Fibroblast of gingiva (primary cell): ENCODE measurements around the gene ITGA11.

Experiments
- DNase-seq: peaks from one replicate; pipeline ENCODE4 v3.0.0-alpha.2; 2011; ENCODE audit warnings: low read depth

ITGA11 gene

GRCh38 chr15:68352401-68353062, 79.4 kb downstream of the ITGA11 start:
- DNase-seq: peak; percentile 97

- DNase-seq: no peak
These were observed 82.8 kb downstream of the ITGA11 start for GRCh38 chr15:68349151-68349550.

DNA sequence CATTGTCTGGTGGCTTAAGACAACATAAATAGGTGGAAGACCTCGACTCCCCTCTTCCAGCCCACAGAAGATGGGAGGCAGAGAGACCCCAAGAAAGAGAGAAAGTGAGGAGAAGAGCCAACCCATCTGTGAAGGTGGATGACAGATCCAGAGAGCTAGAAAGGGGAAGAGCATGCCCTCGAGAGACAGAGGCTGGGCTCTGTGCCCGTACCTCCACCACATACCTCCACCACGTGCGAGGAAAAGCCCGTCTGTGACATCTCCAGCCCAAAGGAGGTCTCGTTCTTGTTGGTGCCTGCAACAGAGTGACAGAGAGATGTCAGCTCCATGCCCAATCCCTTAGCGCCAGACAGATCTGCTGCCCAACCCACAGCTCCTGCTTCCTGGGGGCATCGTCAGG, 83.4 kb downstream of the ITGA11 start:
- no peak for DNase-seq

GRCh38 chr15:68348081-68348480, 83.9 kb downstream of the ITGA11 start:
- no peak for DNase-seq

DNA sequence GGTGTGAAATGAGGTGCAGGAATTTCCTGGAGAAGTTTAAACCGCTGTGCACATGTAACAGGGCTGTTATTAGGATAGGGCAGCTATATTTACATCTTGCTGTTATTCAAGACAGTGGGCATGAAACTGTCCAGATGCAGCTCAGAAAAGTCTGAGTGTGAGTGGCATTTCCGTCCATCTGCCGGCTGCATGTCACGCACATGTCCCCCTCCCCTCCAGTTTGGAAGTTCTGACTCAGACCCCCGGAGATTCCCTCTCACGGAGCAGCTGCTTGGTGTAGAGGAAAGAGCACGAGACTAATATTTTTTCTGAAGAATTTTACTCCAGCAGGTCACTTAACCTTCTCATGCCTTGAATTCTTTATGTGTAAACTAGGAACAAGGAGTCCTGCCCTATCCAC, 84.6 kb downstream of the ITGA11 start:
- DNase-seq: peak; percentile 50

- DNase-seq: no peak
These were observed 85.0 kb downstream of the ITGA11 start for GRCh38 chr15:68346979-68347378.

DNA sequence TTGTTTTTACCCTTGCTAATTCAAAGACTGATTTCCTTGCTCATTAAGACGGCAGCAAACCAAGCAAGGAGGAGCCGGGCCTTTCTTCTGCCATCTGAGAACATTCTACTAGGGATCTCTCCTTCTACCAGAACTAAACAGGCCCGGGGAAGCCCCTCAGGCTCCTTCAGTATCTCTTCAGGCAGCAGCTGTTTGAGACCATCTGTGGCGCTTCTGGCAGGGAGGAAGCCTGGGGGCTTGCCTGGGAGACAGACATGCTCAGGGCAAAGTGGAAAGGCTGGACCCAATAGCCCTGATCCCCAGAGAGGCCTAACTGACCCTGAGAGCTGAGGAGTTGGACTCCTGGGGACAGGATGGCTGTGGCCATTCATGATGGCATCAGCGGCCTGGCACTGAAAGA, 86.5 kb downstream of the ITGA11 start:
- no peak for DNase-seq

DNA sequence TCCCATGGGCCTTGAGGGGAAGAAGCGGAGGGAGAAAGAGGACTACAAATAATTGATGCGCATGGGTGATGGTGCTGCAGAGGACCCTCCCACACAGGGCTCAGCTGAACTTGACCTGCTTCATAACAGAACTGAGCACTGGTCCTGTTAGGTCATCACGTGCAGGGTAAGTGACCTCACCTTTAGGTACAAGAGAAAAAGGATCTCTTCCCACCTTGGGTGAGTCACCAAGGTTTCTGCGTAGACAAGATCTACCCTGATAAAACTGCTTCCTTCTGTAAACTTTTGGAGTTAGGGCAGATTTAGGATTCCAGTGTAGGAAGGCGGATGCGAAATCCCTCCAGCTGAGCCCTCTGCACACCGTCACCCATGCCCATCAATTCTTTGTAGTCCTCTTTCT, 87.4 kb downstream of the ITGA11 start:
- no peak for DNase-seq

DNA sequence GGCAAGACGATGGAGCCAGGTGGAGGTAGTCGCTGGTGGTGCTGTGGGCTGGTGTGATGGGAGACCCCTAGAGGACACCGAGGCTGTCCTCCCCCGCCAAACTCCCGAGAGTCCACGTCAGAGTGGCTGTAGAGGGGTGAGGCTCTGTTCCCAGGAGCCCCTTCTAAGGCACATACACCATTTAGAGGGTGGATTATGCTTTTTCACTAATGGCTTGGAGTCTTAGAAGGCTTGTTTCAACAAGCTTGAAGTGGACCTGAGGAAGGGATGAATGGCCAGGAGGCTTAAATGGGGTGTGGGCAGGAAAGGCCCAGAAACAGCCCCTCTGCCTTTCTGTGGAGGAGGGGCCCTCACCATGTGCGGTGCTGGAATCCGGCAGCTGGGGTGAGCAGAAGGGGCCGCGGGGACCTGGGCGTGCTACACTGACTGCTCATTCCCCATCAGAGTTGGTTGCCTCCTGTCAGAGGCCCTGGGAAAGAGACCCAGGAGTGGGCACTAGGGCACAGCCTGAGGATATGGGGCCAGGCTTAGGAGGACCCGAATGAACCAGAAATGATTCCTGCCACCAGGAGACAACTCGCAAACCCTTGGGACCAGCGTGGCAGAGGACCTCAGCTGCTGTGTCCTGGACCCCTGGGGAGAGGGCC, 88.3 kb downstream of the ITGA11 start:
- no peak for DNase-seq

DNA sequence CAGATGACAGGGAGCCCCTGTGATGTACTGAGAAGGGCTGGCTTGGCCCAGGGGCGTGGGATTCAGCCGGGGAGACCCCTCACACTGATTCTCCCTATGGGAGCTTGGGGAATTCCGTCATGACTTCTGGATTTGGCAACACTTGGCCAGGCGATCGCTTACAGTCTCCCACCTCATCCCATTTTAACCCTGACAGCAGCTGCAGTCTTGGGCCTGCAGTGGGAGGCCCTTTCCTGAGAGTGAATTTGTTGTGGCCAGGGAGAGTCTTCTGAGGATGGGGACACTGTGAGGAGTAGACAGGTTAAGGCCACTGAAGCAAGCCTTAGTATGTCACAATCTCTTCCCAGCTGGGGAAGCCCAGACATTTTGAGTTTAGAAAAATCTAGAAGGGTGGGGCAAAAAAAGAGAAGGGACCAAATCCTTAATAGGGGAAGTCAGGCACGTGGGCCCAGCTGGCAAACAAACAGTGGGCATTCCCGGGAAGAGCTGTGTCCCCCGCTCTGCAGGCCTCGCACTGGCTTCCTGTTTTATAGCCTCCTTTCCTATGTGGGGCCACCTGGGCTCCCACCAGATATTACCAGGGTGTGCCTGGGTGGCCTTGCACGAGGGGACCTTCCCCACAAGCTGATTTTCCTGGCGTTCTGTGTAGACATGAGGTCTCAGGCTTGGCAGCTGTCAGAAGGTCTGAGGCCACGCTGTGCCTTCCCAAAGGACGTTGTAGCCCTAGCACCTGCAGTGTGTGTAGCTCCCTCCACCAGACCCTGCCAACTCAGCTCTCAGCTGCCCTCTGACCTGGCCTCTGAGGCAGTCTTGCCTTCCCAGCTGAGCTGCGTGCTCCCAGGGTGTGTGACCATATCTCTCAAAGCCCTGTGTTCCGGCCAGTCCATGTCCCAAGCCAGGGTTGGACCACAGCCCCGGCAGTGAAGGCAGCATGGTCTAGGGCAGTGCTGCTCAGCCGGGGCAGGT, 89.9 kb downstream of the ITGA11 start:
- no peak for DNase-seq

- no peak for DNase-seq
These were observed 91.0 kb downstream of the ITGA11 start for GRCh38 chr15:68340726-68341671.

GRCh38 chr15:68339481-68339880, 92.5 kb downstream of the ITGA11 start:
- DNase-seq: no peak

GRCh38 chr15:68337826-68338225, 94.1 kb downstream of the ITGA11 start:
- DNase-seq: no peak

- DNase-seq: no peak
These were observed 95.4 kb downstream of the ITGA11 start for GRCh38 chr15:68336516-68336915.

- DNase-seq: no peak
These were observed 96.3 kb downstream of the ITGA11 start for GRCh38 chr15:68335655-68336054.

DNA sequence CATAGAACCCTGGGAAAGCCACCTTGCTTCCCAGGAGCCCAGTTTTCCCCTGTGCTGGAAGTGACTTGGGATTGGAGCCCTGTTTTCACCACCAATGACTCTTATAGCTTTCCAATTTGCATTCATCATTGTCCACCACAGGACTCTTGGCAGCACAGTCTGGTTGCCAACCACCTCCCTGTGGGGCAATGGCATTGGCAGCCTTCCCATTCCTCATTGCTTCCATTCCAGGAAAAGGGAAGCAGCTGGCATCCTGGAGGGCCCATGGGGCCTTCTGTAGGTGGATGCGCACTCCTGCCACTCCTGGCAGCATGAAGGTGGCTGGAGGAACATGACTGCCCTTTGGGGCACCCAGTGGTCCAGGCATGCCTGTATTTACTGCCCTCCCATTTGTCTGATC, 96.7 kb downstream of the ITGA11 start:
- DNase-seq: peak; percentile 49

- DNase-seq: peak; percentile 7
These were observed 97.3 kb downstream of the ITGA11 start for GRCh38 chr15:68334661-68335124.

GRCh38 chr15:68333775-68334470, 98.0 kb downstream of the ITGA11 start:
- DNase-seq: no peak

DNA sequence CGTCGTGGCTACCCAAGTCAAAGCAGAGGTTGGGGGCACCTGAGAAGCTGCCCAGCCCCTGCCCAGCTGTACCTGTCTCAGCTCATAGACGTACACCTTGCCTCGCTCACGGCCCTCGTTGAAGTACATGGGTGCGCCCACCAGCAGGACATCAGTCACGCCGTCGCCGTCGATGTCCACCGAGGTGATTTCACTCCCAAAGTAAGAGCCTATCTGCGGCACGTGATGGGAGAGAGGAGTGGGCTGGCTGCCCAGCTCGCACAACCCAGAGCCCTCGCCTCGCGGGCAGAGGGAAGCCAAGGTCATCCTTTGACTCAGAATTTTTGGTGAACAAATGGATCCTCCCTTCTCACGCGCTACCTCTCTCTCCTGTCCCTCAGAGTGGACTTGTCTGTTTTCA, 99.7 kb downstream of the ITGA11 start:
- no peak for DNase-seq

DNA sequence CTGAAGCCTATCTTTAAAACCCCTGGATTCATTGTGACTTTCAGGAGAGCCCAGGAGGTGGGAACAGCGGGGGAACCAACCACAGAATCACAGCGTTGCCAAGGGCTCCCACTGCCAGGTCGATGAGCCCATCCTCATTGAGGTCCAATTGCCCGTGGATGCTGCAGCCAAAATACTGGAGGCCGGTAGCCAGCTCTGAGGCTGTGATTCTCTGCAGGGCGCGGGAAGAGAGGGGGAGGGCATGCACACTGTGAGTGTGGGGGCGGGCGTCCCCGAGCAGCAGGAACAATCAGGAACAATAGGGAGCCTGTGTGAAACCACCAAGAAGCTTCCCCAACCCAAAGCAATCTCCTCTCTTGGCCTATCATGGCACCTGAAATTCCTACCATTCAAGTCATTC, 101.1 kb downstream of the ITGA11 start:
- DNase-seq: no peak

DNA sequence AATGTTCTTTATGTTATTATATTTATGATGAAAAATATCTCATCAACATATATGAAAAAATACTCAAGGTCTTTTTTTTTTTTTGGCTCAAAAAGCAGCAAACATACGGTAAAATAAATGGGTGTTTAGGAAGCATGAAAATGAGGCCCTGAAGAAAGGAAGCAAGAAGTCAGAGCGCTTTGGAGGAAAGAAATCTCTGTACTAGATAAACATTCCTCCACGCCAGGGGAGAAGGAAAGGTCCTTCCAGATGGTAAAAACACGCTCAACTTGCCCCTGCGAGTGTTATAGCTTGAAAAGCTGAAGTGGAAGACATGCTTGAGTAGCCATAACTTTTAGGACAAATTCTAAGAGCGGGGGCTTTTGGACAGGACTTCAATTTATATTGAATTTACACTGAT, 101.5 kb downstream of the ITGA11 start:
- DNase-seq: no peak
